Measurements from ENCODE around the gene SDF4. TPM values are rescaled to one million over a fixed set of nuclear protein-coding genes. Genes with fewer than 3 reads are reported as not detected.

Gene SDF4
- total and polyA plus RNA-seq, 2 of the 8 experiments (the other 6 are each of a cell fraction or from before 2014, with no cell fraction given), result 45.5 to 75.6 TPM

- TF ChIP-seq E2F6 (IDR thresholded peaks at IDR 0.05) (no peak), TEAD4 (IDR thresholded peaks at IDR 0.05; ENCODE audit: low read depth, low read length) (no peak), GABPA (IDR thresholded peaks at IDR 0.05; ENCODE audit: borderline replicate concordance, insufficient read depth, low read length) (no peak), CBX5 (IDR thresholded peaks at IDR 0.05; ENCODE audit: low read depth, low read length) (no peak)
These were observed 63.9 kb downstream of the SDF4 start (continued) for GRCh38 chr1:1167841-1168450.

Measured in H1 (cell line).